DOHH2 (cell line): ENCODE measurements around the gene NAV2.

Source experiments
- H3F3A ChIP-seq: fragments of 200-600 bp; sonication (generic), shearing (Covaris generic); 2 replicates; pipeline ENCODE4 v1.6.0; 2016; ENCODE audit warnings: antibody characterized with exemption, mild to moderate bottlenecking; ENCODE audit not compliant: control insufficient read depth, insufficient read depth
- H3K27ac ChIP-seq: fragments of 200-600 bp; sonication (generic); 2 replicates; pipeline ENCODE4 v1.5.1; 2014; ENCODE audit warnings: low read depth, mild to moderate bottlenecking, low read length, moderate library complexity
- H3K27me3 ChIP-seq: fragments of 200-600 bp; sonication (generic); 2 replicates; pipeline ENCODE4 v1.6.1; 2014; ENCODE audit warnings: mild to moderate bottlenecking, low read length, mixed read lengths; ENCODE audit not compliant: control insufficient read depth
- H3K36me3 ChIP-seq: fragments of 200-600 bp; sonication (generic); 2 replicates; pipeline ENCODE4 v1.6.1; 2014; ENCODE audit warnings: mild to moderate bottlenecking, low read length, moderate library complexity, mixed read lengths; ENCODE audit not compliant: control insufficient read depth
- H3K4me1 ChIP-seq: fragments of 200-600 bp; sonication (generic); 2 replicates; pipeline ENCODE4 v1.6.1; 2014; ENCODE audit warnings: mild to moderate bottlenecking, low read length, mixed read lengths; ENCODE audit not compliant: control insufficient read depth
- H3K4me2 ChIP-seq: fragments of 200-600 bp; sonication (generic); 2 replicates; pipeline ENCODE4 v1.6.0; 2014; ENCODE audit warnings: mild to moderate bottlenecking, low read length, moderate library complexity
- H3K4me3 ChIP-seq: fragments of 200-600 bp; sonication (generic); 2 replicates; pipeline ENCODE4 v1.5.1; 2014; ENCODE audit warnings: mild to moderate bottlenecking, low read length, mixed read lengths
- H3K79me2 ChIP-seq: fragments of 200-600 bp; sonication (generic); 2 replicates; pipeline ENCODE4 v1.6.1; 2014; ENCODE audit warnings: mild to moderate bottlenecking, low read length, mixed read lengths; ENCODE audit not compliant: control insufficient read depth
- H3K9me2 ChIP-seq: fragments of 200-600 bp; sonication (generic); replicated peaks from 2 replicates; pipeline ENCODE4 v1.6.1; 2014; ENCODE audit warnings: mild to moderate bottlenecking, low read length, mixed read lengths; ENCODE audit not compliant: control insufficient read depth
- H3K9me3 ChIP-seq: fragments of 200-600 bp; sonication (generic); 2 replicates; pipeline ENCODE4 v1.6.1; 2014; ENCODE audit warnings: antibody characterized with exemption, low read length, mixed read lengths; ENCODE audit not compliant: control insufficient read depth, insufficient read depth
- H4K20me1 ChIP-seq: fragments of 200-600 bp; sonication (generic); 2 replicates; pipeline ENCODE4 v1.6.0; 2014; ENCODE audit warnings: low read depth, mild to moderate bottlenecking, antibody characterized with exemption, low read length, moderate library complexity; ENCODE audit not compliant: control insufficient read depth, insufficient read depth
- CTCF ChIP-seq: fragments of 200-600 bp; sonication (generic); IDR thresholded peaks from one replicate; pipeline ENCODE4 v1.5.1; 2014; ENCODE audit warnings: antibody characterized with exemption, mild to moderate bottlenecking, low read depth, low read length; ENCODE audit not compliant: poor library complexity, severe bottlenecking
- EZH2phosphoT487 ChIP-seq: fragments of 200-600 bp; sonication (generic); IDR thresholded peaks from 2 replicates; pipeline ENCODE4 v1.6.1; 2017; ENCODE audit warnings: borderline replicate concordance, mild to moderate bottlenecking, antibody characterized with exemption, low read length, moderate library complexity, mixed read lengths

NAV2 gene

GRCh38 chr11:19675397-19675796, 37.2 kb upstream of the NAV2 start:
- no peaks in the 10 kb centered on the region for H3K4me1 ChIP-seq
- no peaks in the 10 kb centered on the region for H3F3A ChIP-seq
- no peak overlapping the region for H3K4me3 ChIP-seq
- H3K9me3 ChIP-seq: no peaks in the 10 kb centered on the region
- no peaks in the 10 kb centered on the region for H4K20me1 ChIP-seq
- no peaks in the 10 kb centered on the region for H3K36me3 ChIP-seq
- H3K9me2 ChIP-seq: no peaks in the 10 kb centered on the region
- no peaks in the 10 kb centered on the region for H3K27me3 ChIP-seq
- no peak for TF ChIP-seq EZH2phosphoT487
- TF ChIP-seq CTCF: no peak
- no peaks in the 10 kb centered on the region for H3K79me2 ChIP-seq
- no peak overlapping the region for H3K27ac ChIP-seq
- no peak overlapping the region for H3K4me2 ChIP-seq

- H3K79me2 ChIP-seq: no peaks in the 10 kb centered on the region
- no peaks in the 10 kb centered on the region for H3K9me2 ChIP-seq
- H4K20me1 ChIP-seq: no peaks in the 10 kb centered on the region
- no peak overlapping the region for H3K27ac ChIP-seq
- H3F3A ChIP-seq: no peaks in the 10 kb centered on the region
- H3K27me3 ChIP-seq: no peaks in the 10 kb centered on the region
- H3K36me3 ChIP-seq: no peaks in the 10 kb centered on the region
- no peak overlapping the region for H3K4me3 ChIP-seq
- TF ChIP-seq CTCF (no peak), EZH2phosphoT487 (no peak)
- H3K4me2 ChIP-seq: no peak overlapping the region
- no peaks in the 10 kb centered on the region for H3K4me1 ChIP-seq
- no peaks in the 10 kb centered on the region for H3K9me3 ChIP-seq
Observed at GRCh38 chr11:19676475-19677380, 35.9 kb upstream of the NAV2 start.

- Histone ChIP-seq H3F3A (no peaks in the 10 kb centered on the region), H3K4me2 (no peak overlapping the region), H3K36me3 (no peaks in the 10 kb centered on the region), H3K27ac (no peak overlapping the region), H3K9me3 (no peaks in the 10 kb centered on the region), H3K4me3 (no peak overlapping the region), H4K20me1 (no peaks in the 10 kb centered on the region), H3K79me2 (no peaks in the 10 kb centered on the region), H3K4me1 (no peaks in the 10 kb centered on the region), H3K9me2 (no peaks in the 10 kb centered on the region), H3K27me3 (no peaks in the 10 kb centered on the region)
- TF ChIP-seq EZH2phosphoT487 (no peak), CTCF (no peak)
Observed at GRCh38 chr11:19677381-19678080, 35.1 kb upstream of the NAV2 start.
